ENCODE measurements around the gene CPLX1. TPM values are rescaled to one million over a fixed set of nuclear protein-coding genes. Genes with fewer than 3 reads are reported as not detected.

The CPLX1 gene
- total RNA-seq, 1 donor from 2014 or later, result not detected

GRCh38 chr4:866068-866760 lies 40.3 kb upstream of the CPLX1 start:
- no peak for TF ChIP-seq CTCF (IDR thresholded peaks at IDR 0.05)
- H3K36me3 Mint-ChIP-seq (ENCODE audit: low read depth), result peaks cover 48% of the 10 kb centered on the region
- no peak overlapping the region for H3K4me3 Mint-ChIP-seq (ENCODE audit: unreplicated experiment)
- H3K4me1 Mint-ChIP-seq (ENCODE audit: low read depth), result no peaks in the 10 kb centered on the region
- H3K9me3 Mint-ChIP-seq (ENCODE audit: low read depth), result peaks cover 9% of the 10 kb centered on the region
- no peak for DNase-seq (ENCODE audit: low spot score)
- H3K27ac Mint-ChIP-seq (ENCODE audit: unreplicated experiment), result no peak overlapping the region
- H3K27me3 Mint-ChIP-seq (ENCODE audit: low read depth), result no peaks in the 10 kb centered on the region

GRCh38 chr4:865572-865971 lies 39.6 kb upstream of the CPLX1 start:
- no peaks in the 10 kb centered on the region for H3K4me1 Mint-ChIP-seq (ENCODE audit: low read depth)

GRCh38 chr4:865121-865465 lies 39.2 kb upstream of the CPLX1 start:
- no peak for DNase-seq (ENCODE audit: low spot score)
- Mint-ChIP-seq H3K4me1 (ENCODE audit: low read depth) (no peaks in the 10 kb centered on the region), H3K9me3 (ENCODE audit: low read depth) (peaks cover 9% of the 10 kb centered on the region), H3K4me3 (ENCODE audit: unreplicated experiment) (no peak overlapping the region), H3K36me3 (ENCODE audit: low read depth) (peaks cover 50% of the 10 kb centered on the region), H3K27me3 (ENCODE audit: low read depth) (no peaks in the 10 kb centered on the region), H3K27ac (ENCODE audit: unreplicated experiment) (no peak overlapping the region)
- no peak for TF ChIP-seq CTCF (IDR thresholded peaks at IDR 0.05)

More at GRCh38 chr4:865572-865971, 39.6 kb upstream of the CPLX1 start:
- Mint-ChIP-seq H3K27me3 (ENCODE audit: low read depth) (no peaks in the 10 kb centered on the region), H3K36me3 (ENCODE audit: low read depth) (peaks cover 50% of the 10 kb centered on the region), H3K9me3 (ENCODE audit: low read depth) (peaks cover 9% of the 10 kb centered on the region), H3K4me3 (ENCODE audit: unreplicated experiment) (no peak overlapping the region), H3K27ac (ENCODE audit: unreplicated experiment) (no peak overlapping the region)
- no peak for TF ChIP-seq CTCF (IDR thresholded peaks at IDR 0.05)
- DNase-seq (ENCODE audit: low spot score), result no peak

GRCh38 chr4:864456-865120 lies 38.7 kb upstream of the CPLX1 start:
- Mint-ChIP-seq H3K27me3 (ENCODE audit: low read depth) (no peaks in the 10 kb centered on the region), H3K36me3 (ENCODE audit: low read depth) (peaks cover 47% of the 10 kb centered on the region), H3K4me3 (ENCODE audit: unreplicated experiment) (no peak overlapping the region), H3K4me1 (ENCODE audit: low read depth) (no peaks in the 10 kb centered on the region), H3K9me3 (ENCODE audit: low read depth) (peaks cover 9% of the 10 kb centered on the region), H3K27ac (ENCODE audit: unreplicated experiment) (no peak overlapping the region)
- DNase-seq (ENCODE audit: low spot score), result no peak
- no peak for TF ChIP-seq CTCF (IDR thresholded peaks at IDR 0.05)

GRCh38 chr4:860561-860960 lies 34.6 kb upstream of the CPLX1 start:
- no peak overlapping the region for H3K27ac Mint-ChIP-seq (ENCODE audit: unreplicated experiment)
- no peak for TF ChIP-seq CTCF (IDR thresholded peaks at IDR 0.05)
- H3K9me3 Mint-ChIP-seq (ENCODE audit: low read depth), result peaks cover 9% of the 10 kb centered on the region
- H3K36me3 Mint-ChIP-seq (ENCODE audit: low read depth), result peaks cover 60% of the 10 kb centered on the region
- DNase-seq (ENCODE audit: low spot score), result peak; percentile 49
- no peak overlapping the region for H3K4me3 Mint-ChIP-seq (ENCODE audit: unreplicated experiment)
- no peaks in the 10 kb centered on the region for H3K27me3 Mint-ChIP-seq (ENCODE audit: low read depth)
- no peaks in the 10 kb centered on the region for H3K4me1 Mint-ChIP-seq (ENCODE audit: low read depth)

Measured in chondrocyte (in vitro differentiated cells).